HFF-Myc (cell line): ENCODE data around the gene VIT.

ENCODE experiments used
- DNase-seq: peaks from one replicate; pipeline ENCODE4 v3.0.0-alpha.2; 2011; ENCODE audit warnings: low read depth; ENCODE audit errors: extremely low read depth
- H3K4me3 ChIP-seq: replicated peaks from 2 replicates; pipeline ENCODE4 v1.5.1; 2011; ENCODE audit warnings: low read depth, mild to moderate bottlenecking, control low read depth, low read length
- CTCF ChIP-seq: IDR thresholded peaks from 2 replicates; pipeline ENCODE4 v1.5.1; 2012; ENCODE audit warnings: mild to moderate bottlenecking, low read depth, low read length, control low read depth; ENCODE audit errors: missing control alignments

The VIT gene

GRCh38 chr2:36771671-36772070 lies 75.2 kb downstream of the VIT start:
- no peak overlapping the region for H3K4me3 ChIP-seq
- no peak for DNase-seq
- no peak for TF ChIP-seq CTCF

GRCh38 chr2:36773947-36774346 lies 77.4 kb downstream of the VIT start:
- no peak for DNase-seq
- no peak for TF ChIP-seq CTCF
- H3K4me3 ChIP-seq = no peak overlapping the region

- no peak for DNase-seq
- TF ChIP-seq CTCF = no peak
- H3K4me3 ChIP-seq = no peak overlapping the region
These were observed 78.8 kb downstream of the VIT start for GRCh38 chr2:36775261-36775660.

- H3K4me3 ChIP-seq = no peak overlapping the region
- DNase-seq = no peak
- TF ChIP-seq CTCF = no peak
These were observed 79.3 kb downstream of the VIT start for GRCh38 chr2:36775806-36776205.

- DNase-seq = no peak
- no peak for TF ChIP-seq CTCF
- H3K4me3 ChIP-seq = no peak overlapping the region
These were observed 80.8 kb downstream of the VIT start for GRCh38 chr2:36777272-36777671.

GRCh38 chr2:36777788-36778187 lies 81.3 kb downstream of the VIT start:
- DNase-seq = no peak
- H3K4me3 ChIP-seq = no peak overlapping the region
- no peak for TF ChIP-seq CTCF

GRCh38 chr2:36779462-36779861 lies 83.0 kb downstream of the VIT start:
- H3K4me3 ChIP-seq = no peak overlapping the region
- TF ChIP-seq CTCF = no peak
- DNase-seq = no peak
